NB4 (cell line): ENCODE results near the gene RTP3.

ENCODE experiments used
- DNase-seq: peaks from one replicate; pipeline ENCODE4 v3.0.0; 2010; ENCODE audit warnings: low read depth
- H3K4me3 ChIP-seq: one replicate; pipeline ENCODE4 v1.5.1; 2011; ENCODE audit warnings: mild to moderate bottlenecking, low read depth, low read length, moderate library complexity
- CTCF ChIP-seq: IDR thresholded peaks from one replicate; pipeline ENCODE4 v1.5.1; 2012; ENCODE audit warnings: low read depth, low read length
- MYC ChIP-seq: IDR thresholded peaks from 2 replicates; pipeline ENCODE4 v1.6.1; 2011; ENCODE audit warnings: low read depth, low read length
- POLR2A ChIP-seq: IDR thresholded peaks from 2 replicates; pipeline ENCODE4 v1.6.1; 2011; ENCODE audit warnings: mild to moderate bottlenecking; ENCODE audit not compliant: insufficient read length; ENCODE audit errors: extremely low read depth
- TF ChIP-seq, protein P1 (sequence below): IDR thresholded peaks from 2 replicates; pipeline ENCODE4 v1.6.1; 2011; ENCODE audit warnings: low read depth, low read length

Gene RTP3

GRCh38 chr3:46504789-46505188 is 7.0 kb downstream of the RTP3 start:
- DNase-seq = no peak
- no peak overlapping the region for H3K4me3 ChIP-seq
- TF ChIP-seq CTCF (no peak), POLR2A (no peak), MYC (no peak)
- TF ChIP-seq, protein P1, sequence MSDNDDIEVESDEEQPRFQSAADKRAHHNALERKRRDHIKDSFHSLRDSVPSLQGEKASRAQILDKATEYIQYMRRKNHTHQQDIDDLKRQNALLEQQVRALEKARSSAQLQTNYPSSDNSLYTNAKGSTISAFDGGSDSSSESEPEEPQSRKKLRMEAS = no peak

DNA sequence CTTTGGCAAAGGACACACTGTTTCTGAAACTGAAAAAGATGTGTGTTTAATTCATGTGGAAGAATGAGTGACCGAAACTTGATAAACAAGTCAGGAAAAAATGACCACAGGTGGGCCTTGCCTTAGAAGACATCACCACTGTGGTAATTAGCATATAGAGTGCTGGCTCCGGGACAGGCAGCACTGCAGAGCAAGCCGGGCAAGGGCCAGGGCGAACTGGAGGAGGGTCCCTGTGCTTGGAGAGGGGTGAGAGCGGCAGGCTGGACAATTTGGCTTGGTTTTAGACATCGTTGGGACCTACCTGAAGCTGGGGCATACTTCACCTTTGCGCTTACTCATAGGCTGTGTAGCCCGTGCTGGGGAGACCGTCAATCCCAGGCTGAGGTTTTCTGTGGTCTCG is 8.2 kb downstream of the RTP3 start:
- no peak for DNase-seq
- TF ChIP-seq MYC = no peak
- TF ChIP-seq, protein P1 = no peak
- no peak for TF ChIP-seq POLR2A
- no peak for TF ChIP-seq CTCF
- H3K4me3 ChIP-seq = no peak overlapping the region

GRCh38 chr3:46506526-46506925 is 8.8 kb downstream of the RTP3 start:
- TF ChIP-seq CTCF (no peak), MYC (no peak)
- TF ChIP-seq, protein P1 = no peak
- DNase-seq = no peak
- no peak overlapping the region for H3K4me3 ChIP-seq

DNA sequence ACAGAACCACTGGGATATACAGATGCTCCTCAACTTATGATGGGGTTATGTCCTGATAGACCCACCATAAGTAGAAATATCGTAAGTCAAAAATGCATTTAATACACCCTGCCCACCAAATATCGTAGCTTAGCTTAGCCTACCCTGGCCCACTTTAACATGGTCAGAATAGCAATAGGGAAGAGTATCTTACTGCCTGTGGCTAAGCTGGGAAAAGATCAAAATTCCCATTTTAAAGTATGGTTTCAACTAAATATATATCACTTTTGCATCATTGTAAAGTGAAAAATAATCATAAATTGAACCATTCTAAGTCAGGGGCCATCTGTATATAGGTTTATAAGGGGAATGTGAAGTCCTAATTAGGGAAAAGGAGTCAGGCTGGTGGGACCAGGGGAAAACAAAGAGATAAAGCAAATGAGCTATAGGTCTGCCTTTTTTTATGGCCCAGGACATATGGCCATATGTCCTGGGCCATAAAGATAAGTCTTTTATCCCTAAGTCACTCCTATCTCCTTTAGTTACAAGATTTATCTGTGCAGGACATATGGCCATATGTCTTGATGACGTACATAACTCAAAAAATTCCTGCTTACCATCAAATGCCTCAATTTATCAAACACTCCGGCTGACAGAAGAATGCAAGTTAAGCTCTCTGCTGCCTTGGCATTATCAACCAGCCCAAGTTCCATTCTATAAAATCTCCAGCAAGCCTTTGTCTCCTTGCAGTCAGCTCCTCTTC is 11.2 kb downstream of the RTP3 start:
- TF ChIP-seq POLR2A = no peak
- TF ChIP-seq CTCF = no peak
- TF ChIP-seq, protein P1 = no peak
- no peak for TF ChIP-seq MYC
- DNase-seq = no peak
- H3K4me3 ChIP-seq = no peak overlapping the region

DNA sequence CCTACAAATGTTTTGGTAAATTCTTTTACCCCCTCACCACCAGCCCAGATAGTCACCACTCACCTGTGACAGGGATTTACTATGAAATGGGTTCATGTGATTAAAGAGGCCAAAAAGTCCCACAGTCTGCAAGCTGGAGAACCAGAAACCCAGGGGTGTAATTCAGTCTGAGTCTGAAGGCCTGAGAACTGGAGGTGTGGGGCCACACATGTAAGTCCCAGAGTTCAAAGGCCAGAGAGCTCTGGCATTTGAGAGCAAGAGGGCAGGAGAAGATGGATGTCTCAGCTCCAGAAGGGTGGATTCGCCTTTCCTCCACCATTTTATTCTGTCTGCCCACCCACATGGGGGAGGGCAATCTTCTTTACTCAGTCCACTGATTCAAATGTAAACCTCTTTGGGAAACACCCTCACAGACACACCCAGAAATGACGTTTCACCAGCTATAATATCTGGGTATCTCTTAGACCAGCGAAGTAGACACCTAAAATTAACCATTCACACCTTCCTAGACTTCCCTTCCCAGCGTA is 11.9 kb downstream of the RTP3 start:
- no peak for DNase-seq
- TF ChIP-seq MYC = no peak
- TF ChIP-seq, protein P1 = no peak
- TF ChIP-seq POLR2A = no peak
- no peak for TF ChIP-seq CTCF
- H3K4me3 ChIP-seq = no peak overlapping the region
